NCI-H1092 treated with DMSO at 0.1 percent for 48 hours (cell line): Measurements from ENCODE around the gene VPS26A.
A peak's percentile ranks its signal among the peaks of the same experiment; 100 is the strongest.
"Not testable (repeated sequence)": the region's sequence is repeated elsewhere in the genome, so short reads cannot be mapped to it uniquely, and the experiment has no call there.

Experiments used
- DNase-seq: peaks from one replicate; lab custom pipeline; 2025; lab: John Stamatoyannopoulos, UW

Gene VPS26A

DNA sequence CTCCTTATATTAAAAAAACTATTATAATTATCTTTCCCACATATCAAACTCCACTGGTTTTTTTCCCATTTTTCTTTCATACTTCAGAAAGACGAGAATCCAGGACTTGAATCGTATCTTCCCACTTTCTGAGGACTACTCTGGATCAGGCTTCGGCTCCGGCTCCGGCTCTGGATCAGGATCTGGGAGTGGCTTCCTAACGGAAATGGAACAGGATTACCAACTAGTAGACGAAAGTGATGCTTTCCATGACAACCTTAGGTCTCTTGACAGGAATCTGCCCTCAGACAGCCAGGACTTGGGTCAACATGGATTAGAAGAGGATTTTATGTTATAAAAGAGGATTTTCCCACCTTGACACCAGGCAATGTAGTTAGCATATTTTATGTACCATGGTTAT, 20.2 kb upstream of the VPS26A start:
- no peak for DNase-seq

- DNase-seq: no peak
Measured at GRCh38 chr10:69104994-69105790, 18.8 kb upstream of the VPS26A start.

GRCh38 chr10:69107176-69107490, 16.8 kb upstream of the VPS26A start:
- DNase-seq: no peak

DNA sequence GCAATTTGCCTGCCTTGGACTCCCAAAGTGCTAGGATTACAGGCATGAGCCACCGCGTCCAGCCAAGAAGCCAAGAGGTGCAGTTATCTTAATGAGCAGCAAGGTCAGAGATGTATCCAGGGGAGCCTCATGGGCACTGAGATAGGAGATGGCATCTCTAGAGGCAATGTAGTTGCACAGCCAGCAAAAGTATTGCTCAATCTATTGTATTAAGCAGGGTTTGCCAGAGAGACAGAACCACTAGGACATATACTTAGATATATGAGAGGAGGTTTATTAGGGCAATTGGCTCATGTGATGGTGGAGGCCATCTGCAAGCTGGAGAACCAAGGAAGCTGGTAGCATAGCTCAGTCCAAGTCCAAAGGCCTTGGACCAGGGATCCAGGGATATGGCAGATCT, 16.3 kb upstream of the VPS26A start:
- no peak for DNase-seq

DNA sequence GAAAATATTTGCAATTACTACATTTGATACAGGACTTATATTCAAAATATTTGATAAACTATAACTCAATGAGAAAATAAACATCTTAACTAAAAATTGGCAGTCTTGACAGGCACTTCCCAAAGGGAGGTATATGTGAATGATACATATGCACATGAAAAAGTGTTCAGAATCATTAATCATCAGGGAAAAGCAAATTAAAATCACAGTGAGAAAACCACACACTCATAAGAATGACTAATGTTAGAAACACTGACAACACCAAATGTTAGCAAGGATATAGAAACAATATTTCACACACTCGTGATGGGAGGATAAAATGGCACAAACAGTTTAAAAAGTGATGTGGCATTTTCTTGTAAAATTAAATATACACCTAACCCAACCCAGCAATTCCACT, 4.1 kb upstream of the VPS26A start:
- no peak for DNase-seq

GRCh38 chr10:69123306-69123746, 652 bp upstream of the VPS26A start:
- peak; percentile 61 for DNase-seq

DNA sequence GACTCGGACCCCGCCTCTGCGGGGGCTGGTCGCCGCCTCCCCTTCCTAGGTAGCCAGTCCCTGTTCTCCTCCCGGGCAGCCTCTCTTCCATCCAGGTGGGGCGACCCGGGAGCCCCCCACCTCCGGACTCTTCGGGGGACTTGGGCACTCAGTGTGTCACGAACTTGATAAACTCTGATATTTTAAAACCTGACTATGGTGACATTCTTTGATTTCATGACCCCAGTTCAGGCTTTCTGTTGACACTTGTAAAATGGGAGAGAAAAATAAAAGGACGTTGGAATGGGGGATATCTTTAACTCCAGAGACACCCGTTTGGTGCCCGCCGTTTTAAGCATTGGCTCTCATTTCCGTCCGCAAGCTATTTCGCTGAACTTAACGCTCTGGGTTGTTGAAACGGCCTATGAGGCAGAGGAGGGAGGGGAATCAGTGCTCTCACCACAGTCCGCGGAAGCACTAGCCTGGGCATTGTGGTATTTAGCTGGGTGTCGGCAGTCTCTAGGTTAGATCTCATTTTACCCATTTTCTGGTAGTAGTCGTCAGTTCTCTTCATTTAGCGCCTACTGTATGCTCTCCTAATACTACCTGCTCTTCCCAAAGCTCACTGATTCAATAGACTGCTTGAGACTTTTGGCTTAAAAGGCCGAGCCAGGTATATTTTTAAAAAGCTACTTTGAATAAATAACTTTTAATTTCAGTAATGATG, 738 bp downstream of the VPS26A start:
- DNase-seq: peak; percentile 9

DNA sequence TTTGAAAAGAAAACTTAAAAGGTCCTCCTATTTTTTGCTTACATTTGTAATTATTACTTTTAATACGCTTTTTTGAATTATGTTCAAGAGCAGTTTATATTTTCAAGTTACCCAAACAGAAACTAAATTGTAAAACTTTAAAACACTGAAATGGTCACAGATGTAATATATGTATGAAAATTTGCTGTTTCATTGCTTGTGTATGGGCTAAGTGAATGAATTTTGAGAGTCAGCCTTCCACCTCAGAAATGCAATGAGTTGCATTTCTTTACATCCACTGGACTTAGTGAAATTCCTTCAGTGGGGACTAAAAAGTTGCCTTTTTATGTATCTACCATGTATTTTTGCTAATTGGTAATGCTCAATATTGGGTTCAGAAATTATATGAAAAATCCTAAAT, 1.6 kb downstream of the VPS26A start:
- DNase-seq: no peak

DNA sequence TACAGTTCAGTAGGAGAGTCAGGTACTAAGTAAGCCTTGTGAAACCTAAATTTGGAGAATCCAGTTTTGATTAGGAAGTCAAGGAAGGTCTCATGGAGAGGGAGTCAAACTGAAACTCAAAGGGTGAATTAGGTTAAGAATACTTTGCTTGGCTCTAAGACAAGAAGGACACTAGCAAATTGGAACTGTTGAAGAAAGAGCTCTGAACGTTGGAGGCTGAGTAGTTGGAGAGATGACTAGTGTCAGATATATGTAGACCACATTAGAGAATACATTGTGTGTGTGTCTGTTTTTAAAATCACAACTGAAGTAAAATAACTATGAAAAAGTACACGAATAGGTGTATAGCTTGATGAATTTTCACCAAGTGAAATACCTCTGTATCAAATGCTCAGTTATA, 6.3 kb downstream of the VPS26A start:
- no peak for DNase-seq

- no peak for DNase-seq
Measured at GRCh38 chr10:69139961-69140360, 16.0 kb downstream of the VPS26A start.

GRCh38 chr10:69141304-69141703, 17.3 kb downstream of the VPS26A start:
- DNase-seq: no peak

DNA sequence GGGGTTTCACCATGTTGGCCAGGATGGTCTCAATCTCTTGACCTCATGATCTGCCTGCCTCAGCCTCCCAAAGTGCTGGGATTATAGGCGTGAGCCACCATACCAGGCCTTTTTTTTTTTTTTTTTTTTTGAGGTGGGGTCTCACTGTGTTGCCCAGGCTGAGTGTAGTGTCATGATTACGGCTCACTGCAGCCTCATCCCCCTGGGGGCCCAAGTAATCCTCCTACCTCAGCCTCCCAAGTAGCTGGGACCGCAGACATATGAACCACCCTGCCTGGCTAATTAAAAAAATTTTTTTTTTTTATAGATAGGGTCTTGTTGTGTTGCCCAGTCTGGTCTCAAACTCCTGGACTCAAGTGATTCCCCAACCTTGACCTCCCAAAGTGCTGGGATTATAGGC, 18.1 kb downstream of the VPS26A start:
- not testable (repeated sequence) for DNase-seq

DNA sequence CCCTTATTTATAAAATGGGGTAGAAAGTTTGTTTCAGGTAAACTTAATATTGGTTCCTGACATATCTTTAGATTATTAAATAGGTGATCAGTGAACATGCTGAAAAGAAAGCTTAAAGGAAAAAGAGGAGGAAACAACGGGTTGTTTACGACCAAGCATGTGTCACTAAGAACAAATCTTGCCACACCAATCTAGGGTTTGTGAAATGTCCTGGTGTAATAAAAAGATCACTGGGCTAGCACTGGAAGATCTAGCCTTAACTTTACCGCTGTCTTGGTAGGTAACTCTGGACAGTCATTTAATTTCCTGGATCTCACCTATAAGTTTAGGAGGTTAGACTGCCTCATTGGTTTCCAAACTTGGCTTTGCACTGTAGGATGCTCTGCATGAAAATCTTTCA, 19.0 kb downstream of the VPS26A start:
- DNase-seq: no peak

GRCh38 chr10:69145329-69145728, 21.4 kb downstream of the VPS26A start:
- DNase-seq: no peak

GRCh38 chr10:69145864-69146263, 21.9 kb downstream of the VPS26A start:
- no peak for DNase-seq

DNA sequence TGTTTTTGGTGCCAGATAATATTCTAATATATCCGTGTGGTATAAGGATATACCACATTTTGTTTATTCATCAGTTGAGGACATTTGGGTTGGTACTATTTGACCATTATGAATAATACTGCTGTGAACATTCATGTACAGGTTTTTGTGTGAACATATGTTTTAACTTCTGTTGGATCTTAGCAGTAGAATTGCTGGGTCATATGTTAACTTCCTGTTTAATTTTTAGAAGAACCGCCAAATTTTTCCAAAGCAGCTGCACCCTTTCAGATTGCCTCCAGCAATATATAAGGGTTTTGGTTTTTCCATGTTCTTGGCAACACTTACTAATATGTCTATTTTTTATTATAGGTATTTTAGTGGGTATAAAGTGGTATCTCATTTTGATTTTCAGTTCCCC, 22.8 kb downstream of the VPS26A start:
- no peak for DNase-seq

GRCh38 chr10:69151984-69152383, 28.0 kb downstream of the VPS26A start:
- DNase-seq: no peak

GRCh38 chr10:69153227-69153626, 29.2 kb downstream of the VPS26A start:
- DNase-seq: no peak

DNA sequence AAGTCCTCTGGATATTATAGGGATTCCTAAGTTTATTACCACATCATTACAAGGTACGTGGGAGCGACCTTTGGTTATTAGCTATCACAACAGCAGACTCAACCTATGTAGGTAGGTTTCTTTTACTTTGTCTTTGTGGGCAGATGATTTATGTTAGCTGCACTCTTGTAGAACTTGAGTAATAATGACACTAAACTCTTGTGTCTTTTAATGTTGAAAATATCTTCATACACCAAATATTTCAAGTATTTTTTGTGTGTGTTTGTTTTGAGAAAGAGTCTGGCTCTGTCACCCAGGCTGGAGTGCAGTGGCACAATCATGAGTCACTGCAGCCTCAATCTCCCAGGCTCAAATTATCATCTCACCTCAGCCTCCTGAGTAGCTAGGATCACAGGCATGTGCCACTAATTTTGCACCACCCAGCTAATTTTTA, 36.8 kb downstream of the VPS26A start:
- DNase-seq: no peak

DNA sequence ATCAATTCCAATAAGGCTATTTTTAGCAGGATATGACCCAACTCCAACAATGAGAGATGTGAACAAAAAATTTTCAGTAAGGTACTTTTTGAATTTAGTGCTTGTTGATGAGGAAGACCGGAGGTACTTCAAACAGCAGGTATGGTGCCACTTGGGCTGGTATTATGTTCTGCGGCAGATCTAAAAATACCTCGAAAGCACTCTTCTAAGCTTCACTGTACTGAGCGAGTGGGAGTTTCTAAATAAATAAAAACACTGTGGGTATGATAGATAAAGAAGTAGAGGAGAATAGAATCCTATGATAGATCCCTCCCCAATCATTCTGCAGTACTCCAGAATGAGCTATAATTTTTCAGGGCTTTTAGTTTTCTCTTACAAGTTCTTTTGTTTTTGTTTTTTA, 44.5 kb downstream of the VPS26A start:
- DNase-seq: no peak

DNA sequence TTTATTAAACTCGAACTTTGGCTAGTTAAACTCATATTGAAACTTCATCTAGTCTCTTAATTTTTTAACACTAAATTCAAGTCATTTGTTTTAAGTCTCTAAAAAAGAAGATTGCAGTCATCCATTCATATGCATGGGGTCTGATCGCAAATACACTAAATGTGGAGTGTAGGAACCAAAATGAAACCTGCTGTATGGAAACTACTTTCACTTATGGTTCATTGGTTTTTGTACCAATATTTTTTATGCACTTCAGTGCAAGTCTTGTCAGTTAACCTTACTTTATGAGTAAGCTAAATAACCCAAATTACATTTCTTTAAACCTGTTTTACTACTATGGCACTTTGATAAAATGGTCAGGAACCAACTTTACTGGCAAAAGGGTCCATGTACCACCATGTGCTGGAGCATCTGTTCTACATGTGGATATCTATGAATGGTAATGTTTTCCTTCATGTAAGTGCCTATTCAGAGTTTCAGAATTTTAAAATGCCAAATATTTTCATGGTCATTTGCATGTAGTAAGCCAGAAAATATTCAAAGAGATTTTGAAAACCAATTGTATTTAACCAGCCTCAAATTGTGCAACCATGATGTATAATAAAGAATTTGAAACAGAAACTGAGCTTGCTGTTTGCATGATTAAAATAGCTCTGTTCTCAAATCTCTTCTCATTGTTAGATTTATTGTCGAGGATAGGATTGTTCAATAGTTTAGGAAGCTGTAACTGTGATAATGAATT, 48.4 kb downstream of the VPS26A start:
- no peak for DNase-seq

- DNase-seq: not testable (repeated sequence)
Measured at GRCh38 chr10:69175326-69175725, 51.3 kb downstream of the VPS26A start.

GRCh38 chr10:69176823-69177222, 52.8 kb downstream of the VPS26A start:
- DNase-seq: no peak
